Daoy (cell line): Measurements from ENCODE around the gene ABCB9. TPM values are rescaled to one million over a fixed set of nuclear protein-coding genes. Genes with fewer than 3 reads are reported as not detected.

Experiments
- DNase-seq: peaks from one replicate; pipeline ENCODE4 v3.0.0-alpha.2; 2015; ENCODE audit warnings: low read depth
- total RNA-seq: library from RNA; depleted of rRNA; stranded (reverse); fragments of >200 nt; shearing (Covaris generic); gene quantifications from 2 replicates; pipeline ENCODE4 v1.2.3, GENCODE V29; 2014

ABCB9 gene
- total RNA-seq, 1 experiment from 2014 or later: 6.4 TPM

GRCh38 chr12:122981587-122982476 lies 15.6 kb upstream of the ABCB9 start:
- DNase-seq: no peak

GRCh38 chr12:122981036-122981471 lies 14.8 kb upstream of the ABCB9 start:
- DNase-seq: no peak

- peak; percentile 83 for DNase-seq
Observed at GRCh38 chr12:122980183-122981035, 14.1 kb upstream of the ABCB9 start, which contains the start of gene ARL6IP4. TSS of gene ARL6IP4 (plus strand) at chr12:122980681. CDS start at chr12:122981140, 459 bp downstream.

GRCh38 chr12:122979908-122980182 lies 13.6 kb upstream of the ABCB9 start:
- no peak for DNase-seq

- no peak for DNase-seq
Observed at GRCh38 chr12:122979001-122979907, 13.0 kb upstream of the ABCB9 start.

- DNase-seq: no peak
Observed at GRCh38 chr12:122978507-122978955, 12.3 kb upstream of the ABCB9 start.

- DNase-seq: no peak
Observed at GRCh38 chr12:122977655-122978392, 11.6 kb upstream of the ABCB9 start.

GRCh38 chr12:122977153-122977552 lies 10.9 kb upstream of the ABCB9 start:
- no peak for DNase-seq

- no peak for DNase-seq
Observed at GRCh38 chr12:122976648-122976975, 10.3 kb upstream of the ABCB9 start.

- DNase-seq: no peak
Observed at GRCh38 chr12:122975790-122976647, 9.8 kb upstream of the ABCB9 start.

GRCh38 chr12:122974892-122975789 lies 8.9 kb upstream of the ABCB9 start, which contains the start of gene OGFOD2:
TSS of gene OGFOD2 (plus strand) at chr12:122975244. CDS start at chr12:122975252, 8 bp downstream.
- peak; percentile 94 for DNase-seq

GRCh38 chr12:122974274-122974891 lies 8.1 kb upstream of the ABCB9 start:
- DNase-seq: peak; percentile 99

GRCh38 chr12:122969676-122970075 lies 3.4 kb upstream of the ABCB9 start:
- no peak for DNase-seq

- DNase-seq: no peak
Observed at GRCh38 chr12:122968104-122968503, 1.8 kb upstream of the ABCB9 start.

- no peak for DNase-seq
Observed at GRCh38 chr12:122966743-122967550, 684 bp upstream of the ABCB9 start.

- DNase-seq: no peak
Observed at GRCh38 chr12:122965321-122965751, 927 bp downstream of the ABCB9 start.
